Measurements from ENCODE around the gene VSTM2L. TPM values are rescaled to one million over a fixed set of nuclear protein-coding genes. Genes with fewer than 3 reads are reported as not detected.

The VSTM2L gene
- total RNA-seq, 1 donor from 2014 or later: 15.9 TPM

DNA sequence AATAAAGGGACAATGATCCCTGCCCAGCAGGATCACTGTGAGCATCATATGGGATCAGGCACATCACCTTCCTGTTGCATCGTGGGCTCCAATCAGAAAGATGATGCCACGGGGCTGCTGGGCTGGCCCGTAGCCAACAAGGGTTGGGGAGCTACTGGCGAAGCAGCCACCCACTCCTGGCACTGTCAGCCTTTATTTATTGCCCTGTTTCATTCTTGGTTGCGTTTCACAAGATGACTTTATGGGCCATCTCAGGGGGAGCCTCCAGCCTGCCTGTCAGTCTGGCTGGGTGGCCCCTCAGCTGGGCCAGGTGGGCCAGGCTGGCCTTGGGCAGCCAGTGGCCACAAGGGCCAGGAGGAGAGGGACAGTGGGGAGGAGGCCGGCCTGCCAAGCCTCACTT is 17.3 kb downstream of the VSTM2L start:
- TF ChIP-seq, protein P1, sequence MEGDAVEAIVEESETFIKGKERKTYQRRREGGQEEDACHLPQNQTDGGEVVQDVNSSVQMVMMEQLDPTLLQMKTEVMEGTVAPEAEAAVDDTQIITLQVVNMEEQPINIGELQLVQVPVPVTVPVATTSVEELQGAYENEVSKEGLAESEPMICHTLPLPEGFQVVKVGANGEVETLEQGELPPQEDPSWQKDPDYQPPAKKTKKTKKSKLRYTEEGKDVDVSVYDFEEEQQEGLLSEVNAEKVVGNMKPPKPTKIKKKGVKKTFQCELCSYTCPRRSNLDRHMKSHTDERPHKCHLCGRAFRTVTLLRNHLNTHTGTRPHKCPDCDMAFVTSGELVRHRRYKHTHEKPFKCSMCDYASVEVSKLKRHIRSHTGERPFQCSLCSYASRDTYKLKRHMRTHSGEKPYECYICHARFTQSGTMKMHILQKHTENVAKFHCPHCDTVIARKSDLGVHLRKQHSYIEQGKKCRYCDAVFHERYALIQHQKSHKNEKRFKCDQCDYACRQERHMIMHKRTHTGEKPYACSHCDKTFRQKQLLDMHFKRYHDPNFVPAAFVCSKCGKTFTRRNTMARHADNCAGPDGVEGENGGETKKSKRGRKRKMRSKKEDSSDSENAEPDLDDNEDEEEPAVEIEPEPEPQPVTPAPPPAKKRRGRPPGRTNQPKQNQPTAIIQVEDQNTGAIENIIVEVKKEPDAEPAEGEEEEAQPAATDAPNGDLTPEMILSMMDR (IDR thresholded peaks at IDR 0.05; ENCODE audit: partially characterized antibody, unreplicated experiment): no peak
- DNase-seq: no peak
- Mint-ChIP-seq H3K27ac (ENCODE audit: unreplicated experiment) (no peak overlapping the region), H3K36me3 (ENCODE audit: unreplicated experiment) (peaks cover 4% of the 10 kb centered on the region), H3K9me3 (ENCODE audit: unreplicated experiment) (peaks cover 7% of the 10 kb centered on the region), H3K27me3 (ENCODE audit: unreplicated experiment) (peaks cover 10% of the 10 kb centered on the region), H3K4me3 (ENCODE audit: unreplicated experiment) (no peak overlapping the region), H3K4me1 (ENCODE audit: low read depth, unreplicated experiment) (peaks cover 20% of the 10 kb centered on the region)

- Mint-ChIP-seq H3K36me3 (ENCODE audit: unreplicated experiment) (peaks cover 4% of the 10 kb centered on the region), H3K27me3 (ENCODE audit: unreplicated experiment) (peaks cover 10% of the 10 kb centered on the region), H3K9me3 (ENCODE audit: unreplicated experiment) (peaks cover 7% of the 10 kb centered on the region), H3K4me3 (ENCODE audit: unreplicated experiment) (peak overlapping the region; percentile 84), H3K4me1 (ENCODE audit: low read depth, unreplicated experiment) (peaks cover 18% of the 10 kb centered on the region), H3K27ac (ENCODE audit: unreplicated experiment) (peak overlapping the region; percentile 93)
- TF ChIP-seq, protein P1 (IDR thresholded peaks at IDR 0.05; ENCODE audit: partially characterized antibody, unreplicated experiment): no peak
- DNase-seq: no peak
Observed at GRCh38 chr20:37920679-37921322, 17.9 kb downstream of the VSTM2L start.

- Mint-ChIP-seq H3K36me3 (ENCODE audit: unreplicated experiment) (peaks cover 4% of the 10 kb centered on the region), H3K9me3 (ENCODE audit: unreplicated experiment) (peaks cover 8% of the 10 kb centered on the region), H3K27me3 (ENCODE audit: unreplicated experiment) (peaks cover 10% of the 10 kb centered on the region), H3K4me1 (ENCODE audit: low read depth, unreplicated experiment) (peaks cover 14% of the 10 kb centered on the region), H3K4me3 (ENCODE audit: unreplicated experiment) (no peak overlapping the region), H3K27ac (ENCODE audit: unreplicated experiment) (no peak overlapping the region)
- TF ChIP-seq, protein P1 (IDR thresholded peaks at IDR 0.05; ENCODE audit: partially characterized antibody, unreplicated experiment): no peak
- DNase-seq: no peak
Observed at GRCh38 chr20:37921341-37921929, 18.5 kb downstream of the VSTM2L start.

GRCh38 chr20:37922016-37922415 is 19.1 kb downstream of the VSTM2L start:
- TF ChIP-seq, protein P1 (IDR thresholded peaks at IDR 0.05; ENCODE audit: partially characterized antibody, unreplicated experiment): no peak
- H3K4me1 Mint-ChIP-seq (ENCODE audit: low read depth, unreplicated experiment): peaks cover 10% of the 10 kb centered on the region
- peaks cover 10% of the 10 kb centered on the region for H3K27me3 Mint-ChIP-seq (ENCODE audit: unreplicated experiment)
- peaks cover 8% of the 10 kb centered on the region for H3K9me3 Mint-ChIP-seq (ENCODE audit: unreplicated experiment)
- H3K27ac Mint-ChIP-seq (ENCODE audit: unreplicated experiment): peak overlapping the region; percentile 2
- DNase-seq: no peak
- no peak overlapping the region for H3K4me3 Mint-ChIP-seq (ENCODE audit: unreplicated experiment)
- H3K36me3 Mint-ChIP-seq (ENCODE audit: unreplicated experiment): peaks cover 4% of the 10 kb centered on the region

Data from glutamatergic neuron (in vitro differentiated cells).